Measurements from ENCODE around the gene KLKB1.

DNA sequence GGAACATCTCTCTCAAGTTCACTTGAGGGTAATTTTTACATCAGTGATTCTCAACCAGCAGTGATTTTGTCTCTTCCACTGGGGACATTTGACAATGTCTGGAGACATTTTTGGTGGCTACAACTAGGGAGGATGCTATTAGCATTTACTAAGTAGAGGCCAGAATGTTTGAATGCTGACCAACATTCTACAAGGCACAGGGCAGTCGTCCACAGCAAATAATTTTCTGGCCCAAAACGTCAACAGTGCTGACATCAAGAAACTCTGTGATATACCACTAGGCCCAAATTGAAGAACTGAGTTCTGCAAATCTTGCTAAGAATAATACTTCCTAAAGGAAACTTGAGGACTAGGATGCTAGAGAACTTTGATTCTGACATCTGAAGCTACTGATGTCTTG lies 7.1 kb downstream of the KLKB1 start:
- TF ChIP-seq, protein P1, sequence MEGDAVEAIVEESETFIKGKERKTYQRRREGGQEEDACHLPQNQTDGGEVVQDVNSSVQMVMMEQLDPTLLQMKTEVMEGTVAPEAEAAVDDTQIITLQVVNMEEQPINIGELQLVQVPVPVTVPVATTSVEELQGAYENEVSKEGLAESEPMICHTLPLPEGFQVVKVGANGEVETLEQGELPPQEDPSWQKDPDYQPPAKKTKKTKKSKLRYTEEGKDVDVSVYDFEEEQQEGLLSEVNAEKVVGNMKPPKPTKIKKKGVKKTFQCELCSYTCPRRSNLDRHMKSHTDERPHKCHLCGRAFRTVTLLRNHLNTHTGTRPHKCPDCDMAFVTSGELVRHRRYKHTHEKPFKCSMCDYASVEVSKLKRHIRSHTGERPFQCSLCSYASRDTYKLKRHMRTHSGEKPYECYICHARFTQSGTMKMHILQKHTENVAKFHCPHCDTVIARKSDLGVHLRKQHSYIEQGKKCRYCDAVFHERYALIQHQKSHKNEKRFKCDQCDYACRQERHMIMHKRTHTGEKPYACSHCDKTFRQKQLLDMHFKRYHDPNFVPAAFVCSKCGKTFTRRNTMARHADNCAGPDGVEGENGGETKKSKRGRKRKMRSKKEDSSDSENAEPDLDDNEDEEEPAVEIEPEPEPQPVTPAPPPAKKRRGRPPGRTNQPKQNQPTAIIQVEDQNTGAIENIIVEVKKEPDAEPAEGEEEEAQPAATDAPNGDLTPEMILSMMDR (IDR thresholded peaks at IDR 0.05): no peak
- TF ChIP-seq POLR2A (IDR thresholded peaks at IDR 0.05) (no peak), EP300 (IDR thresholded peaks at IDR 0.05) (no peak), POLR2AphosphoS5 (IDR thresholded peaks at IDR 0.05) (no peak)

Data from gastroesophageal sphincter (tissue), 3 donors.